CD4-positive, alpha-beta T cell treated with Interleukin-12 subunit alpha and Interleukin-12 subunit beta, for 1 hour (primary cell): Measurements from ENCODE around the gene B3GNT8.
"Not testable (repeated sequence)": the region's sequence is repeated elsewhere in the genome, so short reads cannot be mapped to it uniquely, and the experiment has no call there.

Experiments
- DNase-seq: peaks from one replicate; pipeline ENCODE4 v3.0.0-alpha.2; 2020

Gene B3GNT8

DNA sequence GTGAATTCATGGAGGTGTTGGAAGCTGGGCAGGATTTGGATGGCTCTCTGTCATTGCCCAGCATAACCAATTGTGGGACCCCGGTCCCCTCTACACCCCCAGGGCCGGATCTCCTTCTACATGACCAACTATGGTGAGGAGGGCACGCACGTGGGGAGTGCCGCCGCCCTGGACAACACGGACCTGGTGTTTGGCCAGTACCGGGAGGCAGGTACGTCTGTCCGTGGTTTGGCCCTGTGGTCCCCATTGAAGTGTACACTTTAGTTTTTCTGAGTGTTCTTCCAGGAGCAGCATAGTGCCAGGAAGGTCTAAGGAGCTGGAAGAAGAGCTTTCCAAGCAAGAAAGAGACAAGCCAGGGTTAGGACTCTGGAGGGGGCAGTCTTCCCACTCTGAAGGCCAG, 13.2 kb downstream of the B3GNT8 start:
- DNase-seq = no peak

DNA sequence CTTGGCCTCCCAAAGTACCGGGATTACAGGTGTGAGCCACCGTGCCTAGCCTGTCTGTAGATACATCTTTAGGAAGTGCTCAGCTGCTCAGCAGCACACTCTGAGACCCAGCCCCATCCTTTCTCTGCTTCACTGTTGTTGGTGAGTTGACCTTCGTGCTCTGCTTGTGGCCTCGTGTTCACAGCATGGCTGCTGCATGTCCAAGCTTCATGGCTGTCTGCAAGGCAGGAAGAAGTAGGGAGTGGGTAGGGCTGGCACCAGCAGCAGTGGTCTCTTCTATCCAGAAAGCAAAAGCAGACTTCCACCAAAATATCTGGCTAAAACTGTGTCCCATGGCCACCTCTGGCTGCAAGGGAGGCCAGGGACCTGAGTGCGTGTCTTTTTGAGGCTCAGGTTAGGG, 14.2 kb downstream of the B3GNT8 start:
- DNase-seq = no peak

DNA sequence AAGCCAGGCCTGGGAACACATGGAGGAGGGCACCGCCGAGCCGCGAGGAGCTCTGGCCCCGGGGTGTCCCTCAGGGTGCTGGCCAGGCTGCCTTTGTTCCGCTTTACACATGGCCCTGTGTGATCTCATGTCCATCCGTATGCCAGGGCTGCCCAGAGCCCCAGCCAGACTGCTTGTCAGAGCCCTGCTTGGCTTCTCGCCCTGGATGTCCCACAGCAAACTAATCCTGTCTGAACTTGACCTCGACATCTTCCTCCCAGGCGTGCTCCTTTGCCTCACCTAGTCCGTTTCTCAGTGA, 15.3 kb downstream of the B3GNT8 start:
- no peak for DNase-seq

DNA sequence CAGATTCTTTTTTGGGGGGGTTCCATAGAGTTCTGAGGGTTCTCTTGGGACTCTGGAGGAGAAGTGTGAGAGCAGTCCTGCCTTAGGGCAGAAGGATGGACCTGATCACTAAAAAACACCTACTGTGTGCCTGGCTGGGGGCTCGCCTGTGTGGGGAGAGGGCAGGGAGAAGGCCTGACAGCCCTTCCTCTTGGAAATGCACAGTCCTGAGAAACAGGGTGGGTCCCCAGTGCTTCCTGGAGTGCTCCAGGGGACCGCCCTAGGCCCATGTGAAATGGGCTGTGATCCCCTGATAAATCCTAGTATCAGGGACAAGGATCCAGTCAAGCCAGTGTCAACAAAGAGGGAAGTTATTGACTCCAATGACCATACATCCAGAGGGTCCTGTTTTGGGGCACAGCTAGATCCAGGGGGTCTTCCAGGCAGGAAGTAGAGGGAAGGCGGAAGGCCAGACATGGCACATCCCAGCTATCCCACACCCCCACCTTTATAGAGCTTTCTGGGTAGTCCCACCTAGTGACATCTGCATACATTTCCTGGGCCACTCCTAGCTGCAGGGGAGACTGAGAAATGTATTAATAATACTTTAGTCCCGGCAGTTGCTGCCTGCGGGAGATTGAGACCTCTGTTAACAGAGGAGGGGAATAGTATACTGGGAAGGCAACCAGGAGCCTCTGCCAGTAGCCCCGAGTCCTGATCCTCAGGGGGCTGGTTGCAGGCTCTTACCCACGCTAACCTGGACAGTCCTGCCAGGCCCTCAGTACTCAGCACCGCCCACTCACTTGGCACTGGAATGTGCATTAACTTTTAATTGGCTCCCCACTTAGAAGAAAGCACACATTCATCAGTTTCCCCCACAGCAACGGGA, 15.8 kb downstream of the B3GNT8 start:
- DNase-seq = no peak

DNA sequence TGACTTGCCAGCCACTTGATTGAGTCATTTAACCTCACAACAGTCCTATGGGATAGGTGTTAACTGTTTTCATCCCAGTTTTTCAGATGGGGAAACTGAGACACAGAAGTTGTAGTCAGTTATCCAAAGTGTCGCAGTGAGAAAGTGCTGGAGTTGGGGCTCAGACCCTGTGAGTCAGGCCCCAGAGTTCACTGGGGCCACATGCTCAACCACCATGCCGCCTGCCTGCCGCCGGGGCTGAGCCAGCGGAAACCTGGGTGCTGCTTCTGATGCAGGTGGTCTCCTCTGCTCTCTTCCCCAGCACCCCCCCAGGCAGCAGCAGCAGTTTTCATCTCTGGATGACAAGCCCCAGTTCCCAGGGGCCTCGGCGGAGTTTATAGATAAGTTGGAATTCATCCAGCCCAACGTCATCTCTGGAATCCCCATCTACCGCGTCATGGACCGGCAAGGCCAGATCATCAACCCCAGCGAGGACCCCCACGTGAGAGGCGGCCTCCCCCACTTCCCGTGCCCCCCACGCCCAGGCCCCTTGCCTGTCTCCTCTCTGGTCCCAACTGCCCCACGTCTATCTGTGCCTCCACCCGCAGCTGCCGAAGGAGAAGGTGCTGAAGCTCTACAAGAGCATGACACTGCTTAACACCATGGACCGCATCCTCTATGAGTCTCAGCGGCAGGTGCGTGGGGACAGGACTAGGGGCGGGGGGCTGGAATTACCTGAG, 16.7 kb downstream of the B3GNT8 start:
- no peak for DNase-seq

DNA sequence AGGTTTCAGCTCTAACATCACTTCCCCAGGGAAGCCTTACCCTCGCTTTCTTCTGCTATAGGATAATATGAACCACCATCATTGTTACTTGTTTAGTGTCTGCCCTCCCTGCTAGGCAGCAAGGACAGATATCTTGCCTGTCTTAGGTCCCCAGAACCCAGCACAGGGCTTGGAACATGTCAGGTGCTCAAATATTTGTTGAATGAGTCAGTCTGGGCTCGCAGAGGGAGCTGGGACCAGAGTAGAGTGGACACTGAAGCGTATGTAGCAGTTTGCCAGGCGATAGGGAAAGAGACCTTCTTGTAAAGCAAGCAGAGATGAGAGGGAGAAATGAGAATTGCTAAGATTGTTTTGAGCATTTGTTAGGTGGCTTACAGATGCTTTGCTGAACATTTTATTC, 17.9 kb downstream of the B3GNT8 start:
- no peak for DNase-seq

DNA sequence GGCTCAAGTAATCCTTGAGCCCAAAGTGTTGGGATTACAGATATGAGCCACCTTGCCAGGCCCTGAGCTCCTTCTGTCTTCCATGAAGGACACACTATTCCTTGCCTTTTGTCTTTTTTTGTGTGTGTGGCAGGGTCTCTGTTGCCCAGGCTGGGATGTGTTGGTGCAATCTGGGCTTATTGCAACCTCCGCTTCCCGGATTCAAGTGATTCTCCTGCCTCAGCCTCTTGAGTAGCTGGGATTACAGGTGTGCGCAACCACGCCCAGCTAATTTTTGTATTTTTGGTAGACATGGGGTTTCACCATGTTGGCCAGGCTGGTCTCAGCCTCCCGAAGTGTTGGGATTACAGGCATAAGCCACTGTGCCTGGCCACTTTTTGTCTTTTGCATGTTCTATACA, 18.3 kb downstream of the B3GNT8 start:
- not testable (repeated sequence) for DNase-seq

DNA sequence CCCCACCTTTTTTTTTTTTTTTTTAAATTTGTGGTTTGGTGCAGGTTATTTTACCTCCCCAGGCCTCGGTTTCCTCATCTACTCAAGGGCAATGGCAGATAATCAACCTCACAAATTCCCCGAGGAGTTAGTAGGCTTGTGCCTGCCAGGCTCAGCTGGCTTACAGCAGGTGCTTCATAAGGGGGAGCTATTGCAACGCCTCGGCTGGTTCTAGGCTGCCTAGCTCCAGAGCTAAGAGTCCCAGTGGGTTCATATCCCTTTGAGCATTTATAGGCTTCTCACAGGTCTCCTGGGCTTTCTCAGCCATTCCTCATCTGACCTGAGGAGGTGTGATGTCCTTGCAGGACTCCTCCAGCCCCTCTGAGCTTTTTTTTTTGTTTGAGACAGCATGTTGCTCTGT, 18.9 kb downstream of the B3GNT8 start:
- DNase-seq = no peak

DNA sequence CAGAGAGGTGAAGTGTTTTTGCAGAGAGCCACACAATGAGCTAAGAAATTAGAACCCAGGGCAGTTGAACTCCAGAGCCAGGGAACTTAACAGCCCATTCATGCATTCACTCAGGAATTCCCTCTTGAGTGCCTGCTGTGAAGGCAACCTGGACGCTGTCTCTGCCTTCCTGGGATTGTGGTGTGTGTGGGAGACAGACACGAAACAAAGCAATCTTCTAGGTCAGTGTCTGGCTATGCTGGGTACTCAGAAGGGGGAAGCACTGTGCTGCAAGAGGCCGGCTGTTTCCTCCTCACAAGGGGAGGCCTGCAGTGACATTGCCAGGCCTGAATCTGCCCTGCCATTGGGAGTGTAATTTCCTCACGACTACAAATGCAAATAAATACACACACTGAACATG, 19.9 kb downstream of the B3GNT8 start:
- DNase-seq = no peak

DNA sequence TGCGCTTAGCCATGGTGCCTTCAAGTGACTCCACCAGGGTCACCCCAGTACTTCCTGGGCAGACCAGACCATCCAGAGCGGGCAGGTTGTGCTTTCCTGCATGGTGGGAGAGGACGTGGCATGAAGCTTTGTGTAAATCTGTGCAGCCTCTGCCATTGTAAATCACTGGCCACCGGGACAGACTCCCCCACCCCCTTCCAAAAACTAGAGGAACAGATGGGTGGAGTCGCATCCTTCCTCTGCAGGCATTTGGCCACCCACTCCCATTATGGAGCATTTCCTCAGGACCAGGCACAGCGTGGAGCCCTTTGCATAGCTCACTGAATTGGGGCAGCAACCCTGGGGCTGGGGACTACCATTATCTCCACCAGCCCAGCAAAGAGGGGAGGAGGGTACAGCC, 21.4 kb downstream of the B3GNT8 start:
- DNase-seq = no peak

DNA sequence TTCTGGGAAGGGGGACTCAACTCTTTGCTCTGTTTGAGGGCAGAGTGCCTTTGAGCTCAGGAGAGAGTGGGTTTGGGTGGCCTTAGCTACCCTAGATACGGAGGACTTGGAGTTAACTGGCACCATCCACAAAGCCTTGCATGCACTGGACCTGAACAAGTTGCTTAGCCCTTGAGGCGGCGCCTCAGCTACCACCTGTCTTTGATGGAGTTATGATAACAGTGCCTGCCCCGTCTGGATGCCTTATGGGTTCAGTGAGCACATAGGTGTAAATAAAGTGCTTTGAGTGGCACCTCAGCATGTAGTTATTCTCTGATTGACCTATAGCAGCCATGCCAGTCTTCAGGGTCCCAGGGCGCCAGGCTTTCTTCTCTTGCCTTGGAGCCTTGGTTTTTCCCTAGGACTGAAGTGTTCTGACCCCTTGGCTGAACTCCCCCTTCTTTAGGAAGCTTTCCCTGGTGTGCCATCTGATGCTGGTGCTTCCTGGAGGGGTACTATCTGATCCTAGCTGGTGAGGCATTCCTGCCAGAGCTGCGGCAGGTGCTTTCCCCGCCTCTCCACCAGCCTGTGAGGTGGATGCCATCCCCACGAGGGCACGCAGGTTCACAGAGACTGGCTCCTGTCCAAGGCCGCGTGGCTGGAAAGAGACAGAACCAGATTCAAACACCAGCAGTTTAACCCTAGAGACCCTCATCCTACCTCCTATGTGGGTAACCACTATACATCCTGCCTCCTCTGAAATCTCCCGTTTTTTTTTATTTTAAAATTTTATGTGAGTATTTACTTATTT, 23.8 kb downstream of the B3GNT8 start:
- no peak for DNase-seq

DNA sequence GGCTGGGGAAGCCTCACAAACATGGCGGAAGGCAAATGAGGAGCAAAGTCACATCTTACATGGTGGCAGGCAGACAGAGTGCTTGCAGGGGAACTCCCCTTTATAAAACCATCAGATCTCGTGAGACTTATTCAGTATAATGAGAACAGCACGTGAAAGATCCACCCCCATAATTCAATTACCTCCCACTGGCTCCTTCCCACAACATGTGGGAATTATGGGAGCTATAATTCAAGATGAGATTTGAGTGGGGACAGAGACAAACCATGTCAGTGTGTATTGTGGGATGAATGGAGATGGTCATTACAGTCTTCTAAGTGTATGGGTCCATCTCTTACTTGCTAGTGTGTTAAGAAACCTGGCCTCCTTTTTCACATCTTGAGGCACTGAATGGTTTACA, 25.2 kb downstream of the B3GNT8 start:
- no peak for DNase-seq

DNA sequence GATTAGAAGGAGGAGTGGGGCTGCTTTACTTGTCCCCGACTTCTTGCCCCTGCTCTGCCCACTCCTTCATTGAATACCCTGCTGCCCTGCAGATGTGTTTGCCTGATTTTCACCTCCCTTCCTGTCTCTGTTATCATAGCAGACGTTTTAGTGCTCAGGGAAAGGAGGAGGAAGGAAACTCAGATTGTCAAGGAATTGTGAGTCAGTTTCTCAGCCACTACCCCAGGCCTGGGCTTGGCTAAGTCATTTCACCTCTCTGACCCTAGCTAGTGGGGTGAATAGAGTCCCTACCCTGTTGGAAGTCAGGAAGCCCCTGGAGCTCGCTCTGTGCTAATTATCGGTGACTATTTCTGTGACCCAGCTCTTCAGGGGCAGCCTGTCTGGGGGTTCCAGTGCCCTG, 25.7 kb downstream of the B3GNT8 start:
- DNase-seq = no peak

DNA sequence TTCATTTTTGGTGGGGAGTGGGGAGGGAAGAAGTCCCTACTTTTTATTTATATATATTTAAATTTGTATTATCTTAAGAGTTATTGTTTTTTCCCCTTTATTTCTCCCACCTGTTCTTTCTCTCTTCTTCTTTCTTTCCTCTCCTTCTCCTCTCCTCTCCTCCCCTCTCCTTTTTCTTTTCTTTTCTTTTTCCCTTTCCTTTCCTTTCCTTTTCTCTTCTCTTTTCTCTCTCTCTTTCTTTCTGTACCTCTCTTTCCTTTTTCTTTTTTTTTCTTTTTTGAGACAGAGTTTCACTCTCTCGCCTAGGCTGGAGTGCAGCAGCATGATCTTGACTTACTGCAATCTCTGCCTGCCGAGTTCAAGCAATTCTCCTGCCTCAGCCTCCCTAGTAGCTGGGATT, 27.6 kb downstream of the B3GNT8 start:
- no peak for DNase-seq

DNA sequence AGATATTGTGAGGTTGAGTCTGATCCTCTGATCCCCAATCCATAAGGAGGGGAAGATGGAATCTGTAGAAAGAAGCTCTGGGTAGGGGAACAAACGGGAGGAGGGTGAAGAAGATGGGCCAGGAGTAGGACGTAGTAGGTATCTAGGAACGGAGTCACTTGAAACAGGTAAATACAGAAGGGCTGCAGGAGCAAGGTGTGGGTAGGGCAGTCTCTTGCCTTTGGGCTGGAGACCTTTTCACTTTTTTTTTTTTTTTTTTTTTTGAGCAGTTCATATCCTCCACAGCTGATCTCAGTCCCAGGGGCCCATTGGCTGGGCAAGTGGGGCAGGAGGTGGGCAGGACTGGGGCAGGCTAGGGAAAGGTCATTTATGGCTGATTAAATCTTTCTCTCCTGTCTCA, 28.1 kb downstream of the B3GNT8 start:
- no peak for DNase-seq

DNA sequence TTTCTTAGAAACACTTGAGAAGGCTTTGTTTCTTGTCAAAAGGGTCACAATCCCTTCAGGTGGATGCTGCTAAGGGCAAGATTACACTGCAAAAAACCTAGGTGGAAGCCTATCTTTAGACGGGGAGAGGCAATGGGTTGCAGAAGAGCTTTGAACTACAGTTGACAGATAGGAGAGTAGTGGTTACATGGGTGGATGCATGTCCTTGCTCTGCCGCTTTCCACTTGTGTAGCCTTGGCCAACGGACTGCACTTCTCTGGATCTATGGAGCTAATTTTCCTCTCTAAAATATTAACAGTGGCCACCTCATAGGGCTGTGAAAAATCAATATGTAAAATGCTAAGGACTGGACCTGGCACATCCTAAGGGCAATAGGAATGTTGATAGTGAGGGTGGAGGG, 28.6 kb downstream of the B3GNT8 start:
- no peak for DNase-seq

DNA sequence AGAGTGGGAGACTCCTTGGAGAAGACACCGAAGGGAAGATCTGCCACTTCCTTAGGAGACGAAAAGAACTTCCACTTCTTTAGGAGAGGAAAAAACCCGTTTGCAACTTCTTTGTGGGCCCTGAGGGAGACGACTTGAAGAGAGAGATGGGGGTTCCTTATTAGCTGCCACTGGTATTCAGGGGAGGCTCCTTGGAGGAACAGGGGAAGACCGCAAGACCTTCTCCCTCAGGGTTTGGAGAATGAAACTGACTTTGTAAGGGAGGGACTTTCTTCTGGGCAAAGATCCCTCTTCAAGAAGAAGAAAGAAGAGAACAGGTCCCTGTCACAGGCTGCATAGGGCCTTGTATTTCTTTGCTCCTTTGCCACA, 29.1 kb downstream of the B3GNT8 start:
- DNase-seq = no peak

DNA sequence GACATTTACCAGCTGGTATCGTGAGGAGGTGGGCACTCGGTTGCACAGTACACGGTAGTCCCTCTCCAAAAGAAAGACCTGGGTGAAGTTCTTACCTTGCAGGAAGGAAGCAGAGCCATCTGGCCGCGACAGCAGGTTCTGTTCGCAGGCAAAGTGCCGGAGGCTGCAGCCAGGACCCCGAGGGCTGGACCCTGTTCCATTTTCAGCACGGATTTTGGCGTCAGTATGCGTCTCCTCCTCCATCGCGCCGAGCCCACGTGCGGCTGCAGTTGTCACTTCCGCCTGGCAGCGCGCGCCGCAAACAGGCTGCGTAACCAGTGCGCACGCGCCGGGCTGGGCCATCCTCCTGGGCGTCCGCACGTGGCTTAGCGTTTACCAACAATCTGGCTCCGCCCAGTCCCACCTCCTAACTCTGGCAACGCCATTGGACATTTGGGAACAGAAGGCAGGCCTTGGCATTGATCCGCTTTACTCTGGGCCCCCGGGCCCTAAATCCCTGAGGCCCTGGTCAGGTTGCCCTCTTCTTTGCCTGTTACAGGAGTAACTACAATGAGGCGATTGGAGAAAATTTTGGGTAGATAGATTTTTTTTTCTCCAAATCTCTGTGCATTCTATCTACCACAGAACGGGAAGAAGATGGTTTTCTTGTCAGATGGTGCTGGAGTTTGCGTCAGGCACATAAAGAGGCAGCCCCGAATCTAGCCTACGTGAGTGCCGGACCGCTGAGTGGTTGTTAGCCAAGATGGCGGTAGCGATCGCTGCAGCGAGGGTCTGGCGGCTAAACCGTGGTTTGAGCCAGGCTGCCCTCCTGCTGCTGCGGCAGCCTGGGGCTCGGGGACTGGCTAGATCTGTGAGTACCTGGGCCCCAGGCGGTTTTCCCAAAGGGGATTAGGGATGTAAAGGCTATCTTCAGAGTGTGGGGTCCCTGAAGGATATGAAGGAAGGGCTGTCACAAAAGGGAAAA, 29.8 kb downstream of the B3GNT8 start, which contains the start of the genes BCKDHA and EXOSC5:
BCKDHA (plus strand) TSS at position 733 of the 964 bp plus-strand sequence; CDS start at position 743, 10 bp downstream.
EXOSC5 (minus strand) TSS at position 274 of the 964 bp plus-strand sequence; CDS start at position 243, 31 bp downstream.
- DNase-seq = peak; percentile 100

DNA sequence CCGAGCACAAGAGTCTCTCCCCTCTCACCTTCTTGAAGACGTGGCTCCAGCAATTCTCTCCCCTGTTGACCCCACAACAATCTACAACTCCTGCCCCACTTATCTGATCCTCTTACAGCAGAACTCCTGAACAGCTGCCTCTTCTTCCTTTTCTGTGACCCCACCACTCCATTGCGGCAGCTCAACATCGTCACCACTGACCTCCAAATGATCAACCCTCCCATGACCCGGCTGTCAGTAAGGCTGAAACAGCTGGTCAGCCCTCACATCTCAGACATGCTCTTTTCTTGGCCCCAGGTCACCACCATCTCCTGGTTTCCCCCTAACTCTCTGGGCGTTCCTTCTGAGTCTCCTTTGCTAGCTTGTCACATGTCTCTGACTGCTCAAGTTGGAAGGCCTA, 31.8 kb downstream of the B3GNT8 start:
- no peak for DNase-seq

DNA sequence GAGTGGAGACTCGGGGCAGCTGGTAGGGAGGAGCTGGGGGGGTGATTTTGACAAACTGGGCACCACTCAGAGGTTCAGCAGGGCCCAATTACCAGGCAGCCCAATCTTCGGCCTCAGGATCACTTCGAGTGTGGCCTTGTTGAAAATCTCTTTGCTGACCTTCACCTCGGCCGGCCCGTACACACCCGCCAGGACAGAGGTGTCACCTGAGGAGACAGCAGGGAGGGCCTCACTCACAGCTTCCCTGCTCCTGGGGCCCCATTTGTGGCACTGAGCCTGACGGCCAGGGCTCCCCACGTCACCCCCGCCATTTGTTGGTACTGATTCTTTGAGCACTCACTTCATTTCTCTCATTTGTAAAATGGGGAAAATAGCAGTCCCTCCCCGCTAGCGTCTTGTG, 34.4 kb downstream of the B3GNT8 start:
- no peak for DNase-seq

DNA sequence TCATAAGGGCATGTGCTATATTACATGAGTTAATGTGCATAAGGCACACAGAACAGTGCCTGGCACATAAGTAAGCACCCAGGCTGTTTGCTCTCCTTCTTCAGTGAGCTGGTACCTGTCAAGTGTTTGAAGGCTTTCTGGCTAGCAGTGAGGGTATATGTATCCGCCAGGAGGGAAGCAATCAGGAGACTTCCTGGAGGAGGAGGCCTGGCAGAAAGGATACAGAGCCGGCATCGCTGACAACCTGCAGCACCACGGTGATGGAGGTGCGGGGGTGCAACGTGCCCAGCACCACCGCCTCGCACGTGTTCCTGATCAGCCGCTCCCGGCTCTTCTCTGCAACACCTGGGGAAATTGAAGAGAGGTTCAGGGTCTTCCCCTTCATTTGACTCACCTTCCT, 35.6 kb downstream of the B3GNT8 start:
- DNase-seq = no peak

DNA sequence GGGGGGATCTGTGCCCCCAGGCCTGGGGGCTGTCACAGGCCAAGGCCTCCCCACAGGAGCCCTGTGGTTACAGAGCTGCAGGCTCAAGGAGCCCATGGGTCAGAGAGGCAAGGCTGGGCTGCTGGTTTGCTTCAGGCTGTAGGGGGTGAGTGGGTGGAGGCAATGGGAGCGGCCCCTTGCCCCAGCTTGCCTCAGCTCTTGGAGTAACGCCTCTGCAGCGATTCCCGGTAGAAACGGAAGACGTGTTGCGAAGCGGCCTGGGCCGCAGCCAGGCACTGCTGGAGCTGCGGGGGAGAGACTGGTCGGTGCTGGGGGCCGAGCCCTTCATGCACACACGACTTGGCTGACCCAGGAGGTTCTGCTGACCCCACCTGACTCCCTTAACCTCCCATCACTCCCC, 40.7 kb downstream of the B3GNT8 start:
- DNase-seq = no peak

DNA sequence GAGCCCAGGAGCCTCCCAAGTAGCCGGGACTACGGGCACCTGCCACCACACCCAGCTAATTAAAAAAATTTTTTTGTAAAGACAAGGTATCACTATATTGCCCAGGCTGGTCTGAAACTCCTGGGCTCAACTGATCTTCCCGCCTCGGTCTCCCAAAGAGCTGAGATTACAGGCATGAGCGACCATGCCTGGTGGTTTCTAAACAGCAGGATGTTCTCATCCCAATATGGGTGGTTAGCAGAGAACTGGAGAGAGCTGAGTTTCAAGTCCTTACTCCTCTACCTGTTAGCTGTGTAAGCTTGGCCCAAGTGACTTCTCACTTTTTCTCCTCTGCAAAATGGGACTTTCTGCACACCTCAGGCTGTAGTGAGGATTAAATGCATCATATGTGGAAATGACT, 42.8 kb downstream of the B3GNT8 start:
- no peak for DNase-seq
